WERI-Rb-1 (cell line): ENCODE results near the gene PROC.
A peak's percentile ranks its signal among the peaks of the same experiment; 100 is the strongest.

Experiments used
- DNase-seq: peaks from one replicate; pipeline ENCODE4 v3.0.0-alpha.2; 2020
- H3K27ac ChIP-seq: fragments of 250-450 bp; sonication (Bioruptor Pico); 2 replicates; pipeline ENCODE4 v1.5.1; 2020; ENCODE audit warnings: mild to moderate bottlenecking, moderate library complexity
- H3K27me3 ChIP-seq: fragments of 250-450 bp; sonication (Bioruptor Pico); 2 replicates; pipeline ENCODE4 v1.5.1; 2021; ENCODE audit warnings: mild to moderate bottlenecking, low read depth, moderate library complexity; ENCODE audit not compliant: insufficient read depth, severe bottlenecking
- H3K36me3 ChIP-seq: fragments of 250-450 bp; sonication (Bioruptor Pico); 2 replicates; pipeline ENCODE4 v1.5.1; 2020; ENCODE audit warnings: mild to moderate bottlenecking, moderate library complexity
- H3K4me3 ChIP-seq: 2 replicates; pipeline ENCODE4 v1.5.1; 2011; ENCODE audit warnings: low read depth, mild to moderate bottlenecking, control low read depth, low read length
- H3K9me3 ChIP-seq: fragments of 250-450 bp; sonication (Bioruptor Pico); 2 replicates; pipeline ENCODE4 v1.5.1; 2021; ENCODE audit warnings: mild to moderate bottlenecking, moderate library complexity; ENCODE audit not compliant: severe bottlenecking
- TF ChIP-seq, protein P1 (sequence below): IDR thresholded peaks from 2 replicates; pipeline ENCODE4 v1.5.1; 2011; ENCODE audit warnings: low read depth, mild to moderate bottlenecking, control low read depth, inconsistent platforms, low read length

PROC gene

DNA sequence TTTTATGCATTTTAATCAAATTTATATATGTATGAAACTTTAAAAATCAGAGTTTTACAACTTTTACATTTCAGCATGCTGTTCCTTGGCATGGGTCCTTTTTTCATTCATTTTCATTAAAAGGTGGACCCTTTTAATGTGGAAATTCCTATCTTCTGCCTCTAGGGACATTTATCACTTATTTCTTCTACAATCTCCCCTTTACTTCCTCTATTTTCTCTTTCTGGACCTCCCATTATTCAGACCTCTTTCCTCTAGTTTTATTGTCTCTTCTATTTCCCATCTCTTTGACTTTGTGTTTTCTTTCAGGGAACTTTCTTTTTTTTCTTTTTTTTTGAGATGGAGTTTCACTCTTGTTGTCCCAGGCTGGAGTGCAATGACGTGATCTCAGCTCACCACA, 5.7 kb downstream of the PROC start:
- TF ChIP-seq, protein P1, sequence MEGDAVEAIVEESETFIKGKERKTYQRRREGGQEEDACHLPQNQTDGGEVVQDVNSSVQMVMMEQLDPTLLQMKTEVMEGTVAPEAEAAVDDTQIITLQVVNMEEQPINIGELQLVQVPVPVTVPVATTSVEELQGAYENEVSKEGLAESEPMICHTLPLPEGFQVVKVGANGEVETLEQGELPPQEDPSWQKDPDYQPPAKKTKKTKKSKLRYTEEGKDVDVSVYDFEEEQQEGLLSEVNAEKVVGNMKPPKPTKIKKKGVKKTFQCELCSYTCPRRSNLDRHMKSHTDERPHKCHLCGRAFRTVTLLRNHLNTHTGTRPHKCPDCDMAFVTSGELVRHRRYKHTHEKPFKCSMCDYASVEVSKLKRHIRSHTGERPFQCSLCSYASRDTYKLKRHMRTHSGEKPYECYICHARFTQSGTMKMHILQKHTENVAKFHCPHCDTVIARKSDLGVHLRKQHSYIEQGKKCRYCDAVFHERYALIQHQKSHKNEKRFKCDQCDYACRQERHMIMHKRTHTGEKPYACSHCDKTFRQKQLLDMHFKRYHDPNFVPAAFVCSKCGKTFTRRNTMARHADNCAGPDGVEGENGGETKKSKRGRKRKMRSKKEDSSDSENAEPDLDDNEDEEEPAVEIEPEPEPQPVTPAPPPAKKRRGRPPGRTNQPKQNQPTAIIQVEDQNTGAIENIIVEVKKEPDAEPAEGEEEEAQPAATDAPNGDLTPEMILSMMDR = no peak
- no peak for DNase-seq
- H3K4me3 ChIP-seq = peak overlapping the region; percentile 63
- H3K9me3 ChIP-seq = no peaks in the 10 kb centered on the region
- H3K27ac ChIP-seq = no peak overlapping the region
- peaks cover 3% of the 10 kb centered on the region for H3K27me3 ChIP-seq
- no peaks in the 10 kb centered on the region for H3K36me3 ChIP-seq

GRCh38 chr2:127424598-127425520, 6.6 kb downstream of the PROC start:
- TF ChIP-seq, protein P1 = no peak
- no peak overlapping the region for H3K4me3 ChIP-seq
- H3K9me3 ChIP-seq = no peaks in the 10 kb centered on the region
- no peak overlapping the region for H3K27ac ChIP-seq
- peaks cover 3% of the 10 kb centered on the region for H3K27me3 ChIP-seq
- no peak for DNase-seq
- no peaks in the 10 kb centered on the region for H3K36me3 ChIP-seq

DNA sequence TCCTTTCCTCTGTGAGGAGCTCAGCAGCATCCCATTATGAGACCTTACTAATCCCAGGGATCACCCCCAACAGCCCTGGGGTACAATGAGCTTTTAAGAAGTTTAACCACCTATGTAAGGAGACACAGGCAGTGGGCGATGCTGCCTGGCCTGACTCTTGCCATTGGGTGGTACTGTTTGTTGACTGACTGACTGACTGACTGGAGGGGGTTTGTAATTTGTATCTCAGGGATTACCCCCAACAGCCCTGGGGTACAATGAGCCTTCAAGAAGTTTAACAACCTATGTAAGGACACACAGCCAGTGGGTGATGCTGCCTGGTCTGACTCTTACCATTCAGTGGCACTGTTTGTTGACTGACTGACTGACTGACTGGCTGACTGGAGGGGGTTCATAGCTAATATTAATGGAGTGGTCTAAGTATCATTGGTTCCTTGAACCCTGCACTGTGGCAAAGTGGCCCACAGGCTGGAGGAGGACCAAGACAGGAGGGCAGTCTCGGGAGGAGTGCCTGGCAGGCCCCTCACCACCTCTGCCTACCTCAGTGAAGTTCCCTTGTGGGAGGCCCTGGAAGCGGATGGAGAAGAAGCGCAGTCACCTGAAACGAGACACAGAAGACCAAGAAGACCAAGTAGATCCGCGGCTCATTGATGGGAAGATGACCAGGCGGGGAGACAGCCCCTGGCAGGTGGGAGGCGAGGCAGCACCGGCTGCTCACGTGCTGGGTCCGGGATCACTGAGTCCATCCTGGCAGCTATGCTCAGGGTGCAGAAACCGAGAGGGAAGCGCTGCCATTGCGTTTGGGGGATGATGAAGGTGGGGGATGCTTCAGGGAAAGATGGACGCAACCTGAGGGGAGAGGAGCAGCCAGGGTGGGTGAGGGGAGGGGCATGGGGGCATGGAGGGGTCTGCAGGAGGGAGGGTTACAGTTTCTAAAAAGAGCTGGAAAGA, 7.6 kb downstream of the PROC start:
- Histone ChIP-seq H3K4me3 (no peak overlapping the region), H3K36me3 (no peaks in the 10 kb centered on the region), H3K9me3 (no peaks in the 10 kb centered on the region), H3K27me3 (peaks cover 3% of the 10 kb centered on the region), H3K27ac (no peak overlapping the region)
- TF ChIP-seq, protein P1 = no peak
- no peak for DNase-seq

DNA sequence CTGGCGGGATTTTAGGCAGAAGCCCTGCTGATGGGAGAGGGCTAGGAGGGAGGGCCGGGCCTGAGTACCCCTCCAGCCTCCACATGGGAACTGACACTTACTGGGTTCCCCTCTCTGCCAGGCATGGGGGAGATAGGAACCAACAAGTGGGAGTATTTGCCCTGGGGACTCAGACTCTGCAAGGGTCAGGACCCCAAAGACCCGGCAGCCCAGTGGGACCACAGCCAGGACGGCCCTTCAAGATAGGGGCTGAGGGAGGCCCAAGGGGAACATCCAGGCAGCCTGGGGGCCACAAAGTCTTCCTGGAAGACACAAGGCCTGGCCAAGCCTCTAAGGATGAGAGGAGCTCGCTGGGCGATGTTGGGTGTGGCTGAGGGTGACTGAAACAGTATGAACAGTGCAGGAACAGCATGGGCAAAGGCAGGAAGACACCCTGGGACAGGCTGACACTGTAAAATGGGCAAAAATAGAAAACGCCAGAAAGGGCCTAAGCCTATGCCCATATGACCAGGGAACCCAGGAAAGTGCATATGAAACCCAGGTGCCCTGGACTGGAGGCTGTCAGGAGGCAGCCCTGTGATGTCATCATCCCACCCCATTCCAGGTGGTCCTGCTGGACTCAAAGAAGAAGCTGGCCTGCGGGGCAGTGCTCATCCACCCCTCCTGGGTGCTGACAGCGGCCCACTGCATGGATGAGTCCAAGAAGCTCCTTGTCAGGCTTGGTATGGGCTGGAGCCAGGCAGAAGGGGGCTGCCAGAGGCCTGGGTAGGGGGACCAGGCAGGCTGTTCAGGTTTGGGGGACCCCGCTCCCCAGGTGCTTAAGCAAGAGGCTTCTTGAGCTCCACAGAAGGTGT, 8.5 kb downstream of the PROC start:
- TF ChIP-seq, protein P1 = no peak
- Histone ChIP-seq H3K36me3 (no peaks in the 10 kb centered on the region), H3K27me3 (peaks cover 3% of the 10 kb centered on the region), H3K4me3 (no peak overlapping the region), H3K9me3 (no peaks in the 10 kb centered on the region), H3K27ac (no peak overlapping the region)
- no peak for DNase-seq

DNA sequence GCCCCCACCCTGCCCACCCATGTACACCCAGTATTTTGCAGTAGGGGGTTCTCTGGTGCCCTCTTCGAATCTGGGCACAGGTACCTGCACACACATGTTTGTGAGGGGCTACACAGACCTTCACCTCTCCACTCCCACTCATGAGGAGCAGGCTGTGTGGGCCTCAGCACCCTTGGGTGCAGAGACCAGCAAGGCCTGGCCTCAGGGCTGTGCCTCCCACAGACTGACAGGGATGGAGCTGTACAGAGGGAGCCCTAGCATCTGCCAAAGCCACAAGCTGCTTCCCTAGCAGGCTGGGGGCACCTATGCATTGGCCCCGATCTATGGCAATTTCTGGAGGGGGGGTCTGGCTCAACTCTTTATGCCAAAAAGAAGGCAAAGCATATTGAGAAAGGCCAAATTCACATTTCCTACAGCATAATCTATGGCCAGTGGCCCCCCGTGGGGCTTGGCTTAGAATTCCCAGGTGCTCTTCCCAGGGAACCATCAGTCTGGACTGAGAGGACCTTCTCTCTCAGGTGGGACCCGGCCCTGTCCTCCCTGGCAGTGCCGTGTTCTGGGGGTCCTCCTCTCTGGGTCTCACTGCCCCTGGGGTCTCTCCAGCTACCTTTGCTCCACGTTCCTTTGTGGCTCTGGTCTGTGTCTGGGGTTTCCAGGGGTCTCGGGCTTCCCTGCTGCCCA, 9.3 kb downstream of the PROC start:
- H3K9me3 ChIP-seq = no peaks in the 10 kb centered on the region
- H3K27me3 ChIP-seq = peaks cover 3% of the 10 kb centered on the region
- H3K4me3 ChIP-seq = no peak overlapping the region
- H3K27ac ChIP-seq = no peak overlapping the region
- no peak for DNase-seq
- TF ChIP-seq, protein P1 = no peak
- no peaks in the 10 kb centered on the region for H3K36me3 ChIP-seq
